Left lung (tissue), 10 donors: ENCODE results near the gene FUT1. TPM values are rescaled to one million over a fixed set of nuclear protein-coding genes. Genes with fewer than 3 reads are reported as not detected.
A peak's percentile ranks its signal among the peaks of the same experiment; 100 is the strongest.
"Not testable (repeated sequence)": the region's sequence is repeated elsewhere in the genome, so short reads cannot be mapped to it uniquely, and the experiment has no call there.

Source experiments
- ATAC-seq: fragments of 200-7000 bp; cut with Tn5 transposase; one replicate; pipeline ENCODE4 v1.9.1; 2020; ENCODE audit warnings: moderate library complexity
- DNase-seq, 4 donors: peaks; one replicate each; pipeline ENCODE4 v3.0.0-alpha.2; 2013 to 2020
- H3K27ac ChIP-seq, 2 donors: fragments of 200-600 bp; sonication (generic) in 1 of 2; one replicate each; pipeline versions ENCODE4 v1.5.0 to v1.8.0; 2020 to 2021
- H3K27me3 ChIP-seq, 2 donors: fragments of 200-600 bp; sonication (generic) in 1 of 2; one replicate each; pipeline versions ENCODE4 v1.5.0 to v1.8.0; 2020 to 2021
- H3K36me3 ChIP-seq, 2 donors: fragments of 200-600 bp; sonication (generic) in 1 of 2; one replicate each; pipeline versions ENCODE4 v1.5.0 to v1.8.0; 2020 to 2021
- H3K4me1 ChIP-seq, 2 donors: fragments of 200-600 bp; one replicate each; pipeline ENCODE4 v1.8.0; 2021
- H3K4me3 ChIP-seq, 2 donors: fragments of 200-600 bp; sonication (generic) in 1 of 2; one replicate each; pipeline versions ENCODE4 v1.5.0 to v1.8.0; 2020 to 2021; ENCODE audit warnings: mild to moderate bottlenecking in 1 of 2
- H3K9me3 ChIP-seq, 2 donors: fragments of 200-600 bp; sonication (generic) in 1 of 2; one replicate each; pipeline versions ENCODE4 v1.5.0 to v1.8.0; 2020 to 2021
- CTCF ChIP-seq, 2 donors: fragments of 200-600 bp; sonication (generic) in 1 of 2; IDR thresholded peaks; one replicate each; pipeline versions ENCODE4 v1.5.0 to v1.8.0; 2021; ENCODE audit warnings: antibody characterized with exemption in 2 of 2
- intact Hi-C, 2 donors: fragments of 100-400 bp; cut with DNase I; formaldehyde crosslinking; loops; one replicate each; pipeline versions ENCODE4 v1.11.2 to v1.14.2; 2022
- polyA plus RNA-seq, 6 donors: library from polyadenylated mRNA; unstranded; fragments of 120-200 nt; gene quantifications; one replicate each; pipeline ENCODE4 v1.2.1, GENCODE V29; 2013; ENCODE audit not compliant: insufficient read length in 6 of 6
- total RNA-seq, 2 donors: library from RNA; stranded (reverse); fragmentation: NEBNext Ultra II Directional; extraction: Animal tissue kit (Norgen Biotek cat#: 25700); gene quantifications; one replicate each; pipeline ENCODE4 v1.2.1, GENCODE V29; 2021
- donor health status: DM: no; HTN: yes; CAD: no.
- donor health status: DM: no; HTN: no; CAD: no.

FUT1 gene
- total and polyA plus RNA-seq, 8 donors = 5.1 to 8.7 (median 6.6) TPM

- ATAC-seq (no peak), DNase-seq (no peak)
- Histone ChIP-seq H3K4me1 (peaks cover 0 to 8% of the 10 kb centered on the region in 2 donors), H3K27me3 (no peaks in the 10 kb centered on the region), H3K9me3 (no peaks in the 10 kb centered on the region), H3K27ac (no peak overlapping the region), H3K4me3 (no peak overlapping the region), H3K36me3 (no peaks in the 10 kb centered on the region)
- intact Hi-C loops = loop anchor here (5.0 to 10.0 kb wide), 2 partner anchors 44 to 52 kb away; partner anchors contain the start of gene HSD17B14 (in 1 of the 2)
- no peak for TF ChIP-seq CTCF (IDR thresholded peaks at IDR 0.05)
Measured at GRCh38 chr19:48793271-48793670, 40.8 kb upstream of the FUT1 start.

DNA sequence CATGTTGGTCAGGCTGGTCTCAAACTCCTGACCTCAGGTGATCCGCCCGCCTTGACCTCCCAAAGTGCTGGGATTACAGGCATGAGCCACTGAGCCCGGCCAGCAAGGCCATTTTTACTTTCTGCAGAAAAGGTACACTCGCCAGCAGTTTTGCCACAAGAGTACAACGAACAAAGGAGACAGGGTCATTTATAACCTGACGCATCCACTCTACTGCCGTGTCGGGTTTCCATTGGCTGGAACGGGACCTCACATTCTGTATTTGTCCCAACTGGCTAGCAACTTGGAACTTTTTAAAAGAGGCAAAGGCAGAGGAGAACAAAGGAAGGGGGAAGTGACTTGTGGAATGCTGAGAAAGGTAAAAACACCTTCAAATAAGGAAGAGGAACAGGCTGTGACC is 34.9 kb upstream of the FUT1 start:
- H3K9me3 ChIP-seq, H3K27me3 ChIP-seq, DNase-seq, H3K4me1 ChIP-seq, ATAC-seq, intact Hi-C loops, H3K27ac ChIP-seq, H3K4me3 ChIP-seq, H3K36me3 ChIP-seq: not testable (repeated sequence)

DNA sequence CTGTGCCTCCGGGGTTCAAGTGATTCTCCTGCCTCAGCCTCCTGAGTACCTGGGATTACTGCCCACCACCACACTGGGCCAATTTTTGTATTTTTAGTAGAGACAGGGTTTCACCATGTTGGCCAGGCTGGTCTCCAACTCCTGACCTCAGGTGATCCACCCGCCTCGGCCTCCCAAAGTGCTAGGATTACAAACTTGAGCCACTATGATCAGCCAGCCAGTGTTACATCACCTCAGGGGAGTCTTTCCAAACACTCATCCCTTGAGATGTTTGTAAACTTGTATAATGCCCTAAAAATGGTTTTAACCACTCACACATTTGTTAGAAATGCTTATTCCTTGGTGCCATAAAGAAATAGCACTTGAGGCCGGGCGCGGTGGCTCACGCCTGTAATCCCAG is 34.0 kb upstream of the FUT1 start:
- H3K27ac ChIP-seq, H3K9me3 ChIP-seq, H3K36me3 ChIP-seq, H3K4me3 ChIP-seq, ATAC-seq, H3K27me3 ChIP-seq, intact Hi-C loops: not testable (repeated sequence)
- DNase-seq = peak in 1 of 4 donors; percentile 20
- H3K4me1 ChIP-seq = peaks cover 0 to 11% of the 10 kb centered on the region in 2 donors

GRCh38 chr19:48784527-48784926 is 32.1 kb upstream of the FUT1 start:
- DNase-seq = no peak
- TF ChIP-seq CTCF (IDR thresholded peaks at IDR 0.05) = no peak
- peaks cover 0 to 22% of the 10 kb centered on the region in 2 donors for H3K4me1 ChIP-seq

DNA sequence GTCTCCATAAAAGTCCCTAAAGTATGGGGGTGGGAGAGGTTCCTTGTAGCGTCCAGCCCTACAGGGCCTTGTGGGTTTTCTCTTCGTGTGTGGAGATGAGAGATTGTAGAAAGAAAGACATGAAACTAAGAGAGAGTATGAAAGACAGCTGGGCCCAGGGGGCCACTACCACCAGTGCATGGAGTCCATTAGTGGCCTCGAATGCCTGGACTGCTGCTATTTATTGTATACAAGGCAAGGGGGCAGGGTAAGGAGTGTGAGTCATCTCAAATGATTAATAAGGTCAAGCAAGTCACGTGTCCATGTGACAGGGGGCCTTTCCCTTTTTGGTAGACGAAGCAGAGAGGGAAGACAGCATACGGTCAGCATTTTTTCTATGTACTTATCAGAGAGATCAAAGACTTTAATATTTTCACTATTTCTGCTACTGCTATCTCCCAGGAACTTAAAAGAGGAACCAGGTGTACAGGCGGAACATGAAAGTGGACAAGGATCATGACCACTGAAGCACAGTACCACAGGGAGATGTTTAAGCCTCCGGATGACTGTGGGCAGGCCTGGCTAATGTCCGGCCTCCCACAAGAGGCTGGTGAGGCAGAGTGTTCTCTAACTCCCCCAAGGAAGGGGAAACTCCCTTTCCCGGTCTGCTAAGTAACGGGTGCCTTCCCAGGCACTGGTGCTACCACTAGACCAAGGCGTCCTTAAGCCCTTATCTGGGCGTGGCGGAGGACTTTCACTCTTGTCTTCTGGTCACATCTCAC is 28.4 kb upstream of the FUT1 start:
- Histone ChIP-seq H3K36me3 (no peaks in the 10 kb centered on the region), H3K27ac (peak overlapping the region; percentile 64 to 68), H3K27me3 (no peaks in the 10 kb centered on the region), H3K9me3 (no peaks in the 10 kb centered on the region), H3K4me1 (peaks cover 0 to 22% of the 10 kb centered on the region in 2 donors), H3K4me3 (no peak overlapping the region)
- intact Hi-C loops = no loop called here
- ATAC-seq (peak; percentile 12), DNase-seq (peak in 1 of 4 donors; percentile 58)
- TF ChIP-seq CTCF (IDR thresholded peaks at IDR 0.05) = no peak

More at GRCh38 chr19:48784527-48784926, 32.1 kb upstream of the FUT1 start:
- ATAC-seq = no peak
- no peaks in the 10 kb centered on the region for H3K27me3 ChIP-seq
- intact Hi-C loops = no loop called here
- H3K27ac ChIP-seq = no peak overlapping the region
- H3K4me3 ChIP-seq = no peak overlapping the region
- H3K36me3 ChIP-seq = no peaks in the 10 kb centered on the region
- no peaks in the 10 kb centered on the region for H3K9me3 ChIP-seq

DNA sequence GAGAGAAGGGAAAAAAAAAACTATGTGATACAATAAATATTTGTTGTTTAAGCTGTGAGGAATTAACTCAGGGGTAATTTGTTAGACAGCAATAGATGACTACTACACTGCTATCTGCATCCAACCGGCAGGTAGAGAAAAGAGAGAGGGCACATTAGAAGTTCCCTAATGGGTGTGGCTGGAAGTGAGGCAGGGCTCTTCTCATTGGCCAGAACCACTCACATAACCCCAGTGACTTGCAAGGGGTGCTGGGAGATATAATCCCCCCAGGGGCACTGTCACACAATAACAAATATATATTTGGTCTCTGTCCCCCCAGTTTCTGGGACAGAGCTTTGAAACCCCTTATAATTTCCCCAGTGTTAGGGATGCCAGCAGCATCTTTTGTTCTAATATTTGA is 27.2 kb upstream of the FUT1 start:
- H3K27me3 ChIP-seq = no peaks in the 10 kb centered on the region
- H3K27ac ChIP-seq = no peak overlapping the region
- no peaks in the 10 kb centered on the region for H3K36me3 ChIP-seq
- ATAC-seq (no peak), DNase-seq (no peak)
- H3K4me3 ChIP-seq = no peak overlapping the region
- intact Hi-C loops = no loop called here
- H3K4me1 ChIP-seq = peaks cover 0 to 22% of the 10 kb centered on the region in 2 donors
- H3K9me3 ChIP-seq = no peaks in the 10 kb centered on the region
- TF ChIP-seq CTCF (IDR thresholded peaks at IDR 0.05) = no peak
